Pancreas (tissue), 10 donors: ENCODE data around the gene FRMD4B. TPM values are rescaled to one million over a fixed set of nuclear protein-coding genes. Genes with fewer than 3 reads are reported as not detected.

Experiments
- ATAC-seq, 4 donors: fragments of 200-7000 bp; cut with Tn5 transposase; one replicate each; pipeline versions ENCODE4 v1.8.0 to v1.9.1; 2020; ENCODE audit warnings: mild to moderate bottlenecking in 4 of 4, moderate library complexity in 4 of 4
- DNase-seq, 6 donors: peaks; one replicate each; pipeline ENCODE4 v3.0.0-alpha.2; 2020
- FAIRE-seq: peaks from 2 replicates; lab custom pipeline; 2012; peaks lifted over from hg19 to GRCh38; lab: Jason Lieb, UNC
- H3K27ac ChIP-seq, 4 donors: fragments of 200-600 bp; sonication (generic); 1 replicate in 3 of 4; 2 replicates in 1 of 4; pipeline versions ENCODE4 v1.5.0 to v1.8.0; 2020
- H3K27me3 ChIP-seq, 4 donors: fragments of 200-600 bp; one replicate each; pipeline ENCODE4 v1.8.0; 2021
- H3K36me3 ChIP-seq, 3 donors: fragments of 200-600 bp; sonication (generic) in 1 of 3; one replicate each; pipeline versions ENCODE4 v1.5.0 to v1.8.0; 2020 to 2021
- H3K4me1 ChIP-seq, 3 donors: fragments of 200-600 bp; one replicate each; pipeline ENCODE4 v1.8.0; 2021
- H3K4me3 ChIP-seq, 4 donors: fragments of 200-600 bp; sonication (generic) in 2 of 4; one replicate each; pipeline versions ENCODE4 v1.5.0 to v1.8.0; 2020 to 2021
- H3K9me3 ChIP-seq, 4 donors: fragments of 200-600 bp; one replicate each; pipeline ENCODE4 v1.8.0; 2021
- WGBS, 2 donors: extraction: QIAGEN DNeasy Blood & Tissue Kit; methylation state at CpG; one replicate each; pipeline ENCODE4 v1.1.7; 2013; 5-methylcytosine and 5-hydroxymethylcytosine counted together
- intact Hi-C, 3 donors: fragments of 100-400 bp; cut with DNase I; formaldehyde crosslinking; loops; one replicate each; pipeline versions ENCODE4 v1.11.1 to v1.14.2; 2022
- polyA plus RNA-seq, 2 donors: library from polyadenylated mRNA; stranded (reverse); fragments of 200-250 nt; gene quantifications; one replicate each; pipeline ENCODE4 v1.2.3, GENCODE V29; 2013
- total RNA-seq, 6 donors: library from RNA; stranded (reverse); fragmentation: NEBNext Ultra II Directional in 4 of 6; extraction: Animal tissue kit (Norgen Biotek cat#: 25700) in 4 of 6; gene quantifications; one replicate each; pipeline versions ENCODE4 v1.2.1 to v1.2.4, GENCODE V29; 2021 to 2023
- TF ChIP-seq, protein P1 (sequence below), 4 donors: fragments of 200-600 bp; sonication (generic) in 3 of 4; IDR thresholded peaks; one replicate each; pipeline versions ENCODE4 v1.5.0 to v1.8.0; 2021; ENCODE audit warnings: antibody characterized with exemption in 4 of 4
- donor health status: healthy with polysubstance abuse.
- donor health status: DM: no; HTN: no; CAD: no; lungs with moderate emphysema.
- donor health status: DM: no; HTN: no; CAD: no.
- donor health status: control.
- donor health status: control.
- donor health status: Bipolar disorder and iron deficiency.
- donor health status: DM: yes; HTN: yes; CAD: no.
- donor health status: DM: no; HTN: no; CAD: no.
- donor health status: DM: no; HTN: no; CAD: no.
- donor health status: DM: yes; HTN: yes; CAD: no.

Gene FRMD4B
- total and polyA plus RNA-seq, 8 donors, result 4.9 to 20.0 (median 7.3) TPM

DNA sequence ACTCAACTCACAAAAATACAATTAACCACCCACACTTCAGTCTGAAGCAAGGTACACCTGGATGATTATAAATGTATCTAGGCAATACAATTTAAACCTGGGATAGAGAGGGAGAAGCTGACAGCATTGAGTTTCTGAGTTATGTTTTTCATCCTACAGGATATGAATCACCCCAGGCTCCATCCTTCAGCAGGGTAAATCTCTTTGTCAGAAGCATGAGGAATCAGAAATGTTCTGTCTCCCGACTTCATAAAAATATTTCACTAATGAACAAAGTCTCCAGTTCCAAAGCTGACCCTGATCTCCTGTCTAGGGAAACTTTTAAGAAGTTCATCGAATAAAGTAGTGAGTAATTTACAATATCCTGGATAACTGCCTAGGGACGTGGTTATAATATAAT is 25.5 kb upstream of the FRMD4B start:
- Histone ChIP-seq H3K4me3 (no peak overlapping the region), H3K4me1 (no peaks in the 10 kb centered on the region), H3K27ac (no peak overlapping the region), H3K36me3 (no peaks in the 10 kb centered on the region), H3K27me3 (no peaks in the 10 kb centered on the region), H3K9me3 (no peaks in the 10 kb centered on the region)
- FAIRE-seq (no peak), DNase-seq (no peak), ATAC-seq (no peak)
- intact Hi-C loops, result no loop called here
- 59 to 74% methylated on average over 3 of the region's 3 CpGs for WGBS, 2 donors
- TF ChIP-seq, protein P1, sequence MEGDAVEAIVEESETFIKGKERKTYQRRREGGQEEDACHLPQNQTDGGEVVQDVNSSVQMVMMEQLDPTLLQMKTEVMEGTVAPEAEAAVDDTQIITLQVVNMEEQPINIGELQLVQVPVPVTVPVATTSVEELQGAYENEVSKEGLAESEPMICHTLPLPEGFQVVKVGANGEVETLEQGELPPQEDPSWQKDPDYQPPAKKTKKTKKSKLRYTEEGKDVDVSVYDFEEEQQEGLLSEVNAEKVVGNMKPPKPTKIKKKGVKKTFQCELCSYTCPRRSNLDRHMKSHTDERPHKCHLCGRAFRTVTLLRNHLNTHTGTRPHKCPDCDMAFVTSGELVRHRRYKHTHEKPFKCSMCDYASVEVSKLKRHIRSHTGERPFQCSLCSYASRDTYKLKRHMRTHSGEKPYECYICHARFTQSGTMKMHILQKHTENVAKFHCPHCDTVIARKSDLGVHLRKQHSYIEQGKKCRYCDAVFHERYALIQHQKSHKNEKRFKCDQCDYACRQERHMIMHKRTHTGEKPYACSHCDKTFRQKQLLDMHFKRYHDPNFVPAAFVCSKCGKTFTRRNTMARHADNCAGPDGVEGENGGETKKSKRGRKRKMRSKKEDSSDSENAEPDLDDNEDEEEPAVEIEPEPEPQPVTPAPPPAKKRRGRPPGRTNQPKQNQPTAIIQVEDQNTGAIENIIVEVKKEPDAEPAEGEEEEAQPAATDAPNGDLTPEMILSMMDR (IDR thresholded peaks at IDR 0.05), result no peak

DNA sequence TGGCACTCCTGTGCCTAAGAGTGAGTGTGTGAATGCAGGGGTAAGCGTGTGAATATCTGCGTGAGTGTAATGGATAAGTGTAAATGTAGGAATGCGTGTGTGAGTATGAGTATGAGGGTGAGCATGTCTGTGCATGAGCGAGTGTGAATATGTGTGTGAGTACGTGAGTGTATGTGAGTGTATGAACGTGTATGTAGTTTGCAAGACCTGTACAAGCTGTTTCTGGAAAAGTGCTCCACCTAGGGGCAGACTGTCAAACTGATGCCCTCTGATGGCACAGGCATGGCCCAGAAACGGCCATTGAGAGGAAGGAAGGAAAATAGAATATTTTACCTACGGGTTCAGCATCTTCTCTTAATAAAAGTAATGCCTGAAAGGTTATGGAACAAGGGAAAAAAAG is 24.4 kb upstream of the FRMD4B start:
- no peaks in the 10 kb centered on the region for H3K9me3 ChIP-seq
- no peak for FAIRE-seq
- 17 to 25% methylated on average over 8 of the region's 8 CpGs for WGBS, 2 donors
- no peak overlapping the region for H3K27ac ChIP-seq
- H3K36me3 ChIP-seq, result no peaks in the 10 kb centered on the region
- H3K4me3 ChIP-seq, result no peak overlapping the region
- no peaks in the 10 kb centered on the region for H3K27me3 ChIP-seq
- TF ChIP-seq, protein P1 (IDR thresholded peaks at IDR 0.05), result peak; percentile 61 to 86 (median 73)
- no peaks in the 10 kb centered on the region for H3K4me1 ChIP-seq
- peak; percentile 86 to 96 (median 94) for ATAC-seq
- intact Hi-C loops, result no loop called here
- DNase-seq, result peak in 5 of 6 donors; percentile 51 to 73 (median 57)

DNA sequence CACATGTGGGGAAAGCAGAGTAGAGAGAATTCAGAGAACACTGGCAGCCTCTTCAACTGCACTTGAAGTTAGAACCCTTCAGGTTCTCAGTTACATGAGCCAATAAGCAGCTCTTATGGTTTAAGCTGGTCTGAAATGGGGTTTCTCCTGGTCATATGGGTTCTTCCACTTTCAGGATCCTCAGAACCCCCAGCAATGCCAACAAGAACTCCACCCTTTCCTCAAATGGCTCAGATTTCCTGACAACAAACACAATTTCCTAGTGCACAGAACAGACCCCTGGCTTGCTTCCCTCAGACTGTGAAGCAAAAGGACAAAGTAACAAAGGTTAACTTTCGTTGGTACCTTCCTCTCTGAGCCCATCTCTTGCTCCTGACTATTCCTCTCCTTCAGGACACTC is 23.9 kb upstream of the FRMD4B start:
- peak in 3 of 4 donors; percentile 17 to 26 (median 18) for ATAC-seq
- TF ChIP-seq, protein P1 (IDR thresholded peaks at IDR 0.05), result no peak
- H3K27ac ChIP-seq, result no peak overlapping the region
- H3K36me3 ChIP-seq, result no peaks in the 10 kb centered on the region
- H3K4me3 ChIP-seq, result no peak overlapping the region
- WGBS, 2 donors, result 44 to 68% methylated on average over 1 of the region's 1 CpG
- no peaks in the 10 kb centered on the region for H3K27me3 ChIP-seq
- H3K9me3 ChIP-seq, result no peaks in the 10 kb centered on the region
- intact Hi-C loops, result no loop called here
- FAIRE-seq, result no peak
- DNase-seq, result no peak
- H3K4me1 ChIP-seq, result no peaks in the 10 kb centered on the region

DNA sequence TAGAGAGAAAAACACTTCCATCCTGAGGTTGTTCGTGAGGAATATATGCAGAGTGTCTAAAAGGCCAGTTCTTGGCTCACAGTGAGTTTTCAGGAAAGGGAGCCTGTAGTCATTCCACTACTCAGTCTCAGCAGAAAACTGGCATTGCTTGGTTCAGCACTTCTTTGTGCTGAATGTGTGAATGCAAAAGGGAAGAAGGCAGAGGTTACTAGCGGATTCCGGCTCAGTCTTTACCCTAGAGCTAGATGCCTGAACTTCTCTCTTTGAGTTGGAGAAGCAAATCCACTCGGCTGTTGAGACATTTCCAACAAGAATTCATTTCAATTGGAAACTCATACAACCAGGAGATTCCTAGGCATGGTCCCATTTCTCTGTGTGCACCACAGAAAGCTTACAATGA is 23.1 kb upstream of the FRMD4B start:
- Histone ChIP-seq H3K27me3 (no peaks in the 10 kb centered on the region), H3K9me3 (no peaks in the 10 kb centered on the region), H3K4me3 (no peak overlapping the region), H3K36me3 (no peaks in the 10 kb centered on the region), H3K4me1 (no peaks in the 10 kb centered on the region), H3K27ac (no peak overlapping the region)
- FAIRE-seq (no peak), ATAC-seq (peak in 2 of 4 donors; percentile 68 to 73), DNase-seq (no peak)
- 61 to 74% methylated on average over 4 of the region's 4 CpGs for WGBS, 2 donors
- TF ChIP-seq, protein P1 (IDR thresholded peaks at IDR 0.05), result no peak
- intact Hi-C loops, result no loop called here

DNA sequence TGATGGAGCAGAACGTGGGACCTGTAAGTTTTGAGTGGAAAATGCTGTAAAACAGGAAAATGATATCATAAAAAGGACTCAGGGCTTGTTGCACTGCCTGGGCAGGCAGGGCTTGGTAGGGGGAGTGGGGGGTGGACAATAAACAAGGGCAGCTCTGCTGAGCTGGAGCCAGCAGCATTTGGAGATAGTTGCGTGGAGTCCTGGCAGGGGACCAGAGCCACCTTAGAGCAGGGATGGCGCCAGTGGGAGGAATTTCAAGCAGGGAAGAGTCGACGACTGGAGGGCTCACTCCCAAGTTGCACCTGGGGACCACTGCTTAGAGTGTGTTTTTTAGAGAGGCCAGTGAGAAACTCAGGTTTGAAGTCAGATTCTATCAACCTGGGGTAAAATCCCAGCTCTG is 22.7 kb upstream of the FRMD4B start:
- no peaks in the 10 kb centered on the region for H3K4me1 ChIP-seq
- H3K4me3 ChIP-seq, result no peak overlapping the region
- WGBS, 2 donors, result 42 to 51% methylated on average over 5 of the region's 5 CpGs
- ATAC-seq (no peak), FAIRE-seq (no peak), DNase-seq (no peak)
- H3K27me3 ChIP-seq, result no peaks in the 10 kb centered on the region
- H3K27ac ChIP-seq, result no peak overlapping the region
- intact Hi-C loops, result no loop called here
- H3K9me3 ChIP-seq, result no peaks in the 10 kb centered on the region
- no peaks in the 10 kb centered on the region for H3K36me3 ChIP-seq
- TF ChIP-seq, protein P1 (IDR thresholded peaks at IDR 0.05), result no peak
